ENCODE measurements around the gene IQCF2. TPM values are rescaled to one million over a fixed set of nuclear protein-coding genes. Genes with fewer than 3 reads are reported as not detected.

IQCF2 gene
- total RNA-seq, 1 experiment from 2014 or later = not detected

- no peaks in the 10 kb centered on the region for H3K36me3 ChIP-seq (ENCODE audit: control insufficient read depth, insufficient read depth, low read length)
- BruUV-seq (replicated peaks) = no TSS peak
- H3K4me1 ChIP-seq = no peaks in the 10 kb centered on the region
- no peaks in the 10 kb centered on the region for H3K4me1 Mint-ChIP-seq (ENCODE audit: low read depth, unreplicated experiment)
- H3K9me3 ChIP-seq = no peaks in the 10 kb centered on the region
- ChIA-PET CTCF (no interaction called here), POLR2A (no interaction called here)
- H3K9me3 Mint-ChIP-seq (ENCODE audit: unreplicated experiment) = no peaks in the 10 kb centered on the region
- no peak overlapping the region for H3K4me3 ChIP-seq (ENCODE audit: low read depth, low read length)
- no peak overlapping the region for H3K27ac Mint-ChIP-seq (ENCODE audit: unreplicated experiment)
- H3K4me3 Mint-ChIP-seq (ENCODE audit: unreplicated experiment) = no peak overlapping the region
- no peaks in the 10 kb centered on the region for H3K36me3 Mint-ChIP-seq (ENCODE audit: insufficient read depth, unreplicated experiment)
- no peak for TF ChIP-seq CTCF (IDR thresholded peaks at IDR 0.05; ENCODE audit: insufficient read depth in 1 of 2, low read depth in 1 of 2, low read length in 1 of 2, severe bottlenecking in 1 of 2, unreplicated experiment in 1 of 2)
- DNase-seq = no peak
- H3K27me3 ChIP-seq (replicated peaks; ENCODE audit: control insufficient read depth, insufficient read depth, low read length) = no peaks in the 10 kb centered on the region
- H3K27me3 Mint-ChIP-seq (ENCODE audit: insufficient read depth, unreplicated experiment) = peaks cover 18% of the 10 kb centered on the region
- intact Hi-C loops (cut with micrococcal nuclease; ENCODE audit: unreplicated experiment) = no loop called here
Observed at GRCh38 chr3:51869304-51869703, 7.9 kb downstream of the IQCF2 start.

DNA sequence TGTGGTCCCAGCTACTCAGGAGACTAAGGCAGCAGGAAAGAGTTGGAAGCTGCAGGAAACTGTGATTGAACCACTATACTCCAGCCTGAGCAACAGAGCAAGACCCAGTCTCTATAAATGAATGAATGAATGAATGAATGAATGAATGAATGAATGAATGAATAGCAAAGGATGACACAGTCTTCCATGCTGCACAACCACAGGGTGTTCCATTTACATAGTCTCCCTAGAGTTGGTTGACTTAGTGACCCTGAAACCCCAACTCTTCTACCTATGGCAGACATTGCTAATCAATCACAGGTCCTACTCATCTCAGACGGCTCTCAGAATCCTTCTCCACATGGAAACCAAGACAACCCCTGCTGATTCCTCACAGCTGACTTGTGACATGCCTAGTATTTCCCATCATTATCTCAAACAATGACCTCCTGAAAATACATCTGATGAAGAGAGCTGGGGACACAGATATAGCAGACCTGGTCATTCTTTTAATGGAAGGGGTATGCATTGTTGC lies 11.9 kb downstream of the IQCF2 start:
- H3K4me1 Mint-ChIP-seq (ENCODE audit: low read depth, unreplicated experiment) = no peaks in the 10 kb centered on the region

GRCh38 chr3:51873876-51874275 lies 12.5 kb downstream of the IQCF2 start:
- intact Hi-C loops (cut with micrococcal nuclease; ENCODE audit: unreplicated experiment) = no loop called here
- H3K27me3 Mint-ChIP-seq (ENCODE audit: insufficient read depth, unreplicated experiment) = peaks cover 25% of the 10 kb centered on the region

More for the DNA sequence above, 11.9 kb downstream of the IQCF2 start:
- BruUV-seq (replicated peaks) = no TSS peak
- DNase-seq = no peak
- no peak for TF ChIP-seq CTCF (IDR thresholded peaks at IDR 0.05; ENCODE audit: insufficient read depth in 1 of 2, low read depth in 1 of 2, low read length in 1 of 2, severe bottlenecking in 1 of 2, unreplicated experiment in 1 of 2)
- Histone ChIP-seq H3K4me3 (ENCODE audit: low read depth, low read length) (no peak overlapping the region), H3K9me3 (no peaks in the 10 kb centered on the region), H3K27me3 (replicated peaks; ENCODE audit: control insufficient read depth, insufficient read depth, low read length) (no peaks in the 10 kb centered on the region), H3K4me1 (no peaks in the 10 kb centered on the region), H3K36me3 (ENCODE audit: control insufficient read depth, insufficient read depth, low read length) (no peaks in the 10 kb centered on the region)
- ChIA-PET POLR2A (no interaction called here), CTCF (no interaction called here)
- Mint-ChIP-seq H3K36me3 (ENCODE audit: insufficient read depth, unreplicated experiment) (no peaks in the 10 kb centered on the region), H3K27ac (ENCODE audit: unreplicated experiment) (no peak overlapping the region), H3K9me3 (ENCODE audit: unreplicated experiment) (no peaks in the 10 kb centered on the region), H3K27me3 (ENCODE audit: insufficient read depth, unreplicated experiment) (peaks cover 22% of the 10 kb centered on the region), H3K4me3 (ENCODE audit: unreplicated experiment) (no peak overlapping the region)
- intact Hi-C loops (cut with micrococcal nuclease; ENCODE audit: unreplicated experiment) = no loop called here

More at GRCh38 chr3:51873876-51874275, 12.5 kb downstream of the IQCF2 start:
- Histone ChIP-seq H3K36me3 (ENCODE audit: control insufficient read depth, insufficient read depth, low read length) (no peaks in the 10 kb centered on the region), H3K4me1 (no peaks in the 10 kb centered on the region), H3K27me3 (replicated peaks; ENCODE audit: control insufficient read depth, insufficient read depth, low read length) (no peaks in the 10 kb centered on the region), H3K9me3 (no peaks in the 10 kb centered on the region), H3K4me3 (ENCODE audit: low read depth, low read length) (no peak overlapping the region)
- BruUV-seq (replicated peaks) = no TSS peak
- Mint-ChIP-seq H3K36me3 (ENCODE audit: insufficient read depth, unreplicated experiment) (no peaks in the 10 kb centered on the region), H3K4me1 (ENCODE audit: low read depth, unreplicated experiment) (no peaks in the 10 kb centered on the region), H3K27ac (ENCODE audit: unreplicated experiment) (no peak overlapping the region), H3K4me3 (ENCODE audit: unreplicated experiment) (no peak overlapping the region), H3K9me3 (ENCODE audit: unreplicated experiment) (no peaks in the 10 kb centered on the region)
- ChIA-PET CTCF (no interaction called here), POLR2A (no interaction called here)
- no peak for DNase-seq
- no peak for TF ChIP-seq CTCF (IDR thresholded peaks at IDR 0.05; ENCODE audit: insufficient read depth in 1 of 2, low read depth in 1 of 2, low read length in 1 of 2, severe bottlenecking in 1 of 2, unreplicated experiment in 1 of 2)

All from Caco-2 (cell line).